ENCODE measurements around the gene DPP10.
"Not testable (repeated sequence)": the region's sequence is repeated elsewhere in the genome, so short reads cannot be mapped to it uniquely, and the experiment has no call there.

The DPP10 gene

GRCh38 chr2:115034801-115035200 lies 592.4 kb downstream of the DPP10 start:
- no peak for DNase-seq

GRCh38 chr2:115036818-115037217 lies 594.4 kb downstream of the DPP10 start:
- DNase-seq, result no peak

DNA sequence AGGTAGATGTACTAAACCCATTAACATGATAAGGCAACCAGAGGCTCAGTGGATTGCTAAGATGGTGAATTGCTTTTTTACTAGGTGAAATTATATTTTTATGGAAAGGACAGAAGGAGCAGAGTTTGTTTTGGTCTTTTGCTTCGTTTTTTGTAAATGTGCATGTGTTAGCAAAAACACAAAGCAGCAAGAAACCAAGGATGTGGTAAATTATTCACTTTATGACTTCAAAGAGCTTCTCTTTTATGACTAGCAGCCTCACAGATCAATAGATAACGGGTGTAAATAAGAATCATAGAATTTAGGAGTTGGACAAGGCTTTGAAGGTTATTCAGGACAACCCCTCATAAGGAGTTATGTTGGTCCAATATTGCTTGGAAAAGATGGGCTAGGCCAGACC lies 615.0 kb downstream of the DPP10 start:
- no peak for DNase-seq

GRCh38 chr2:115070002-115070401 lies 627.6 kb downstream of the DPP10 start:
- no peak for DNase-seq

- DNase-seq, result no peak
Measured at GRCh38 chr2:115071534-115071933, 629.1 kb downstream of the DPP10 start.

GRCh38 chr2:115075800-115076199 lies 633.4 kb downstream of the DPP10 start:
- DNase-seq, result no peak

GRCh38 chr2:115077626-115078025 lies 635.2 kb downstream of the DPP10 start:
- DNase-seq, result no peak

GRCh38 chr2:115083225-115083624 lies 640.8 kb downstream of the DPP10 start:
- DNase-seq, result no peak

DNA sequence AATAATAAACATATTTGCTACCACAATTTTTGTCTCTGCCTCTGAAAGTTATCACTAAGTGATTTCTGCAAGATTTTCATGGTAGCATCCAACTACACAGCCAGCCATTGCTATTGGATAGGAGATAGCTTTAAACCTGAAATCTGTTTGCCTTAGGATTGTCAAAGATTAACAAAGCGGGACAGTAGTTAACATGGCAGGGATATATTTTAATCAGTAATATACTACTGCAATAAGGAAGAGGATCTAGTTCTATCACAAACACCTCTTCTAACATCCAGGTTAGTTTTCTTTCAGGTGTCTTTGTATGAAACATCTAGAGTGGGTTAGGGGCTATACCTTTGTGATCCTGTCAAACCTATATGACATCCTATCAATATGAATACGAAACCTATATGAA lies 641.3 kb downstream of the DPP10 start:
- DNase-seq, result no peak

DNA sequence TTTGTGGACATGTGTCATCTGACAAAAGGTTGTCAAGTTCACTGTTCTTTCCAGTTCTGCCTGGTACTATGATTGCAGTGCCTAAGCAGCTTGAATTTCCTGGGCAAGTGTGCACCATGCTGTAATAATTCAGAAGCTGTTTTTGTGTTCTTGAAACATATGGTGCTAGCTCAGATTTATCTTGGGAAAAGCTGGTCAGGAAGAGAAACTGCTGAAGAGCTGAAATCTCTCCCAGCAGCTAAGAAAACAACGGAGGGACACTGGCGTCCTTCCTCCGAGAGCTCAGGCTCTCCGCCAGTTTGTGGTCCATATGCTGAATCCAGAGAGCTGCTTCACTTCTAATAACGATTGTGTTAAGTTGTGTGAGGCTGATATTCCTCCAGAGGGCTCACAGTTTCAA lies 642.0 kb downstream of the DPP10 start:
- no peak for DNase-seq

- not testable (repeated sequence) for DNase-seq
Measured at GRCh38 chr2:115086051-115086620, 643.7 kb downstream of the DPP10 start.

GRCh38 chr2:115094441-115094840 lies 652.0 kb downstream of the DPP10 start:
- no peak for DNase-seq

DNA sequence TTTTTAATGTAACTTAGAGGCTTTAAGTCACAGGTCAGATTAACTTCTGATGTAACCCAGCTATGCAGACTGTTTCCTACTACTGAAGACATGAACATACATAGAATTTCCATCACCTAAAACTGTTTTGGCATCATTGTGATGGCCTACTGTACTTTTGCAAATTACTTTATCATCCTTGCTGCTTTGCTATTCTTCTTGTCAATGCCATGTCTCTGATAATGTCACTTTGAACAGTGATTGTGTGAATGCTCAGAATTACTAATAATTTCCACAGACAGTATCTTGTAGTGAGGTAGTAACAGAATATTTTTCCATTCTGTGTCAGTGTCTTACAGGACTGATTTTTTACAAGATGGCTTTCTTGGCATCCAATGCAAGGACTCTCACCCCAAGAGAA lies 663.5 kb downstream of the DPP10 start:
- no peak for DNase-seq

DNA sequence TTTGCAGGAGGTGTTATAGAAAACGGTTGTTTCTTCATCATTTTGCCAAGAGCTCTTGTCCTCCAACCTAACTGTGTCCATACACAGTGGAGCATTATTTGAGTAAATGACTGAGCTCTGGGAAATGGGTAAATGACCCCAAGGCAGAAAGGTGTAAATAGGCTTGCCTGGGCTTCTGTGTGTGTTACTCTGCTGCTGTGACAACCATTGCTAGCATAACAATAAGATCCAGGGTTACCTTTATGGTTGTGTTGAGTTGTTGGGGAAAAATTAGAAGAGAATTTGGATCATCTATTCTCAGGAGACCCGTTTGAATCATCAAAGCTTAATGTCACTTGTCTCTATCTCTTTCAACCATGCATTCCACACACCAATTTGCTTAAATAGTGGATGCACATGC lies 672.7 kb downstream of the DPP10 start:
- no peak for DNase-seq

- DNase-seq, result no peak
Measured at GRCh38 chr2:115118306-115118705, 675.9 kb downstream of the DPP10 start.

DNA sequence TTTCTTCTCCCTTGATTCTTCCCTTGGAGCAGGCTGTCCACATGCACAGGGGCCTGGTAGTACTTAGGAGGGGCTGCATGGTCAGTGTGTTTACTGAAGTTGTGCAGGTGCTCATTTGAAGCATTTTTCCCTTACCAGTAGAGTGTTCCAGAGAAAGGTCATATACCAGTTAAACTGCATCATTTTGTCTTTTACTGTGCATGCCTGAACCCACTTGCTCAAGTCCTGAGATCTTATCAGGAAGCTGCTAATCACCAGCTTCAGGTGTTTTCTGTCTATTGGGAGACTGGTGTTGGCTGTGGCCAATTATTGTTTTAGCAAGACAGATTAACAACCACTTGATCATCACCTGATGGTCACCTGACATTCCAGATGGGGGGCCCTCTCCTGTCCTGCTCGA lies 676.6 kb downstream of the DPP10 start:
- no peak for DNase-seq

GRCh38 chr2:115122701-115123100 lies 680.3 kb downstream of the DPP10 start:
- DNase-seq, result no peak

DNA sequence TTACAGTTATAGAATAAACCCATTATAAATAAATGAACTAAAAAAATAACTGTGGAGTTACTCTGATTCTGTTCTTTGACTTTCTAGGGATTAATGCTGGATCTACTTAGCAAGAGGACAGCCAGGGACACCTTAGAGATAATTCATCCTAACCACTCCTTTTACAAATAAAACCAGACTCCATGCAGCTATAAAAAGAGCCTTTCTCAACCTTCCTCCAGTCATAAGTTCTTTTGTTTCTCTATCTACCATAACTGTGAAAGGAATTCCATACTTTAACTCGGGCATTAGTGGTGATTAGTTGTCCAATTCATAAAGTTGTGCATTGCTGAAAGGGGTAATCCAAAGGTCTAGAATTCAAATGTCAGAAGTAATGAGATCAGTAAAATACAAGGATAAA lies 682.4 kb downstream of the DPP10 start:
- no peak for DNase-seq

DNA sequence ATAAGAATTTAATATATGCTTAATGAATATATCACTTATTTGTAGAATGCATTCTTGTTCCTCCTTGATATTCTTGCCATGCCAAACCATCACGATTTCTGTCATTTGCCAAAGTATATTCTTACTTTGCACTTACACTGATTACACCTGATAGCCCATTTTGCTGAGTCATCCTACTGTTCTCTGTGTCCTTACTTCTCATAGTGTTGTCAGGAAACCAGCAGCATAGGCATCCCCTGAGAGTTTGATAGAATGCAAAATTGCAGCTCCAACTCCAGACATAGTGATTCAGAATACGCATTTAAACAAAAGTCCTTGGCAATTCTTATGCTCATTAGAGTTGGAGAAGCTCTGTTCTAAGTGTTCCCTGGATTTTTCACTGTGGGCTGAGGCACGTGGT lies 687.1 kb downstream of the DPP10 start:
- DNase-seq, result no peak

DNA sequence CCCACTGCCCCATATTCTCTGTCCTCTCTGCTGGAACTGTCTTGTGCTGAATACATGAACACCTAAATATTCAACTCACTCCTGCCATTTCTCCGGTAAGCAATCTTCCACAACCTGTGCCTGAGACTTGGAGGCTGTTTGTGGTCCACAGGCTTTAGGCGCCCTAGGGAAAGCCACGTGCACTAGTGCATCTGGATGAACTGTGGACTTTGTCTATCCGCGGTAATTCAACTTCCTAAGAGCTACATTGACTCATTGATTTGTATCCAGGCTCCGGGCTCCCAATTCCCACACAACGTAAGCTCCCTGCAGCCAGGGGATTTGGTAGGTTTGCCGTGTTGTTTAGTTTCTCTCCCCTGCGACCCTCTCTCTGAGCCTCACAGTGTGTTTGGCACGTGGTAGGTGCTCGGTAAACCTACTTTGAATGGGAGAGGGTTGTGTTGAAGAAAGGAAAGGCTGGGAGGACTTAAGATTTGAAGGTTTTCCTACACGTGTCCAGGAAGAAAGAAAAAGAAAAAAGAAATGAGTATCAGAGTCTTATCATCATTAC lies 718.2 kb downstream of the DPP10 start:
- no peak for DNase-seq

GRCh38 chr2:115161081-115161770 lies 718.8 kb downstream of the DPP10 start:
- peak; percentile 29 for DNase-seq

DNA sequence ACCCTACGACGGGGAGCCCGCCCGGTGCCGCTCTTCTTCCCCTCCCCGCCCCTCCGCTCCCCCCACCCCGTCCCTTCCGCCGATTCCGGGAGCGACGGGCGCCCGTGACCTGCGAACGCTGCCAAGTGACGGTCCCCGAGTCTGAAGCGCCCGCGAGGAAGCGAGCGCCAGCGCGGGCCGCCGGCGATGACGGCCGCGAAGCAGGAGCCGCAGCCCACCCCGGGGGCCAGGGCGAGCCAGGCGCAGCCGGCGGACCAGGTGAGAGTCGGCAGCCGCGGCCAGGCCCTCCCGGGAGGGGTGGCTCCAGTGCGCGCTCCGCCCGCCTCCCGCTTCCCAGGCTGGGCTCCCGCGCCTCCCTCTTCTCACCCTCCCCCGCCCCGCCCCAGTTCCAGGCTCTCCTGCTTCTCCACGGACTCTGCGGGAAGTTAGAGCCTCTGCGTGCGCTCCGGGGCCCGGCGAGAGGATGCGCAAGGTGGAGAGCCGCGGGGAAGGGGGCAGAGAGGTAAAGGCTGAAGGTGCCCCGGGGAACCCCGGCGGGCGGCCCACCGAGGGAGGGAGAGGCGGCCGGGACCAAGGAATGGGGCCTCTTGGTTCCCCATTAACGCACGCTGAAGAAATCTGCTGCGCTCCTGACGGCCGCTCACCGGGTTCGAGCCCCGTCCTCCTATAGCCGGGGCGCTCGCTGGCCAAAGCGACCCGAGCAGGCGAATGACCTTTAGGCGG lies 719.5 kb downstream of the DPP10 start:
- no peak for DNase-seq

DNA sequence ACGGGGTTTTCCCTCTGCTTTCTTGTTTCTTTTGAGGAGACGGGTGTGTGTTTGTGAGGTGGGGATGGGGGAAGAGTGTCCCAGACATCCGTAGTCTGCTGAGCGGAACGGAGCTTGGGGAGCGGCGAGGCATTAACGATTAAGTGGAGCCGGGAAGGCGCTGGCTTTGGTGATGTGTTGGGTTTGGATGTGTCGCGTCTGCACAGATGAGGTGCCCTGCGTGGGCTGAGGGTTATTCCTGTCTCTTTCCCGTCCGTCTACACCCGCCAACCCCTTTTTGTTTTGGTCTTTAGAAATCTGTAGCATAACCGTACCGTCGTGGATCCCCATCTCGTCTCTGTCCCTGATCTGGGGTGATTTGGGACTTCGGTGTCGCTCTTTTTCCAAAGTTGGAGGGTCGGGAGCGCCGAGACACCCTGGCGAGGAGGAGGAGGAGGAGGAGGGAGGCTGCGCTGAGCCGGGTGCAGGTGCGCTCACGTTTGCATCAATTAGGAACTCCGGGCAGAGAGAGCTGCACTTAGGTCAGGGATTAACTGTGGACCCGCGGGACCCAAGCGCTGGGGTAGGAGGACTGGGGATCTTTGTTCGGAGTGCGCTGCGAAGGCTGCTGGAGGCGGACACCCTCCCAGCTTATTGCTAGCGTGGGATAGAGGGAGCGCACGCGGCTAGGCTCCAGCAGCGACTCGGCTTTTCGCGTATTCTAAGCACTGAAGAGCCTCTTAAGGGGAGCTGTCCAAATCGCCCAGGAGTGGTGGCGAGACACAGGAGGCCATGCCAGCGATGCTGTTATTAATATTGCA lies 720.3 kb downstream of the DPP10 start:
- no peak for DNase-seq

Data from NCI-H2081 treated with DMSO at 0.1 percent for 48 hours (cell line).